Adrenal gland (tissue), 12 donors: ENCODE measurements around the gene CTCFL. TPM values are rescaled to one million over a fixed set of nuclear protein-coding genes. Genes with fewer than 3 reads are reported as not detected.

Experiments
- DNase-seq, 7 donors: peaks; one replicate each; pipeline ENCODE4 v3.0.0-alpha.2; 2019 to 2020
- H3K27ac ChIP-seq, 5 donors: fragments of 200-600 bp; sonication (generic) in 4 of 5; 1 replicate in 3 of 5; 2 replicates in 2 of 5; pipeline versions ENCODE4 v1.5.1 to v1.8.0; 2016 to 2020; ENCODE audit warnings: mild to moderate bottlenecking in 1 of 5
- H3K27me3 ChIP-seq: fragments of 200-600 bp; 2 replicates; pipeline ENCODE4 v1.8.0; 2021
- H3K36me3 ChIP-seq, 2 donors: fragments of 200-600 bp; replicated peaks in 1 of 2; 1 replicate in 1 of 2; 2 replicates in 1 of 2; pipeline versions ENCODE4 v1.5.1 to v1.8.0; 2018 to 2022
- H3K4me1 ChIP-seq, 2 donors: fragments of 200-600 bp; replicated peaks in 1 of 2; 1 replicate in 1 of 2; 2 replicates in 1 of 2; pipeline versions ENCODE4 v1.5.1 to v1.8.0; 2018 to 2021
- H3K4me3 ChIP-seq, 4 donors: fragments of 200-600 bp; sonication (generic) in 3 of 4; one replicate each; pipeline ENCODE4 v1.5.1; 2016 to 2018
- H3K9me3 ChIP-seq, 3 donors: fragments of 200-600 bp; sonication (generic) in 1 of 3; replicated peaks in 1 of 3; 1 replicate in 2 of 3; 2 replicates in 1 of 3; pipeline versions ENCODE4 v1.5.1 to v1.8.0; 2016 to 2021
- POLR2A ChIP-seq, 2 donors: fragments of 450-650 bp; IDR thresholded peaks; one replicate each; pipeline ENCODE4 v1.6.1; 2017; ENCODE audit warnings: antibody characterized with exemption in 2 of 2, mild to moderate bottlenecking in 2 of 2, moderate library complexity in 1 of 2
- WGBS, 4 donors: extraction: QIAGEN DNeasy Blood & Tissue Kit in 2 of 4; methylation state at CpG; one replicate each; pipeline versions ENCODE4 v1.1.5 to v1.1.7; 2013 to 2017; 5-methylcytosine and 5-hydroxymethylcytosine counted together
- intact Hi-C, 2 donors: fragments of 100-400 bp; cut with DNase I; formaldehyde crosslinking; loops; one replicate each; pipeline versions ENCODE4 v1.14.1 to v1.15.0; 2022 to 2023
- polyA plus RNA-seq, 3 donors: library from polyadenylated mRNA; stranded (reverse); fragments of 200-250 nt in 2 of 3; fragments of 350-450 nt in 1 of 3; fragmentation: Illumina TruSeq in 1 of 3; extraction: RNeasy Lipid Tissue Mini Kit (QIAGEN cat#74804) in 1 of 3; gene quantifications; one replicate each; pipeline ENCODE4 v1.2.3, GENCODE V29; 2013 to 2014
- total RNA-seq, 9 donors: library from RNA; depleted of rRNA in 4 of 9; stranded (reverse); fragments of >200 nt in 4 of 9; fragments of 120-200 nt in 1 of 9; fragmentation: NEBNext Ultra II Directional in 1 of 9; extraction: Animal tissue kit (Norgen Biotek cat#: 25700) in 1 of 9; gene quantifications; one replicate each; pipeline versions ENCODE4 v1.1.0 to v1.2.4, GENCODE V29; 2013 to 2023
- TF ChIP-seq, protein P1 (sequence below), 6 experiments: fragments of 450-650 bp in 4 of 6; fragments of 200-600 bp in 2 of 6; sonication (generic) in 1 of 6; IDR thresholded peaks; 1 replicate in 5 of 6; 2 replicates in 1 of 6; pipeline versions ENCODE4 v1.5.1 to v1.8.0; 2016 to 2021; ENCODE audit warnings: antibody characterized with exemption in 6 of 6, mild to moderate bottlenecking in 2 of 6, moderate library complexity in 1 of 6
- donor health status: healthy with polysubstance abuse.
- donor health status: Bipolar disorder and iron deficiency.
- donor health status: DM: yes; HTN: yes; CAD: no.
- donor health status: DM: no; HTN: no; CAD: no.
- donor health status: DM: no; HTN: no; CAD: no.
- donor health status: DM: yes; HTN: yes; CAD: no.

Gene CTCFL
- total and polyA plus RNA-seq, 12 donors = 0.08 to 0.27 (median 0.14) TPM; not detected in 9

GRCh38 chr20:57526087-57526884, 1.3 kb upstream of the CTCFL start:
- 59 to 77% (median 62%) methylated on average over 9 to 17 of the region's 17 CpGs for WGBS, 4 donors
- no peaks in the 10 kb centered on the region for H3K36me3 ChIP-seq

GRCh38 chr20:57525328-57526086, 567 bp upstream of the CTCFL start:
- DNase-seq = no peak
- H3K4me1 ChIP-seq = no peaks in the 10 kb centered on the region
- H3K36me3 ChIP-seq = no peaks in the 10 kb centered on the region
- 43 to 80% (median 50%) methylated on average over 2 to 10 of the region's 10 CpGs for WGBS, 4 donors
- H3K9me3 ChIP-seq = no peaks in the 10 kb centered on the region
- no peaks in the 10 kb centered on the region for H3K27me3 ChIP-seq
- TF ChIP-seq, protein P1, sequence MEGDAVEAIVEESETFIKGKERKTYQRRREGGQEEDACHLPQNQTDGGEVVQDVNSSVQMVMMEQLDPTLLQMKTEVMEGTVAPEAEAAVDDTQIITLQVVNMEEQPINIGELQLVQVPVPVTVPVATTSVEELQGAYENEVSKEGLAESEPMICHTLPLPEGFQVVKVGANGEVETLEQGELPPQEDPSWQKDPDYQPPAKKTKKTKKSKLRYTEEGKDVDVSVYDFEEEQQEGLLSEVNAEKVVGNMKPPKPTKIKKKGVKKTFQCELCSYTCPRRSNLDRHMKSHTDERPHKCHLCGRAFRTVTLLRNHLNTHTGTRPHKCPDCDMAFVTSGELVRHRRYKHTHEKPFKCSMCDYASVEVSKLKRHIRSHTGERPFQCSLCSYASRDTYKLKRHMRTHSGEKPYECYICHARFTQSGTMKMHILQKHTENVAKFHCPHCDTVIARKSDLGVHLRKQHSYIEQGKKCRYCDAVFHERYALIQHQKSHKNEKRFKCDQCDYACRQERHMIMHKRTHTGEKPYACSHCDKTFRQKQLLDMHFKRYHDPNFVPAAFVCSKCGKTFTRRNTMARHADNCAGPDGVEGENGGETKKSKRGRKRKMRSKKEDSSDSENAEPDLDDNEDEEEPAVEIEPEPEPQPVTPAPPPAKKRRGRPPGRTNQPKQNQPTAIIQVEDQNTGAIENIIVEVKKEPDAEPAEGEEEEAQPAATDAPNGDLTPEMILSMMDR (IDR thresholded peaks at IDR 0.05) = no peak
- H3K27ac ChIP-seq = no peak overlapping the region
- H3K4me3 ChIP-seq = no peak overlapping the region
- intact Hi-C loops = loop anchor here in 1 of 2 donors (10.0 kb wide), 1 partner anchor 679 kb away; no protein-coding TSS in a partner anchor

More at GRCh38 chr20:57526087-57526884, 1.3 kb upstream of the CTCFL start:
- intact Hi-C loops = loop anchor here in 1 of 2 donors (10.0 kb wide), 1 partner anchor 679 kb away; no protein-coding TSS in a partner anchor
- Histone ChIP-seq H3K27me3 (no peaks in the 10 kb centered on the region), H3K9me3 (no peaks in the 10 kb centered on the region), H3K4me1 (no peaks in the 10 kb centered on the region), H3K27ac (no peak overlapping the region), H3K4me3 (no peak overlapping the region)
- DNase-seq = no peak
- TF ChIP-seq, protein P1 (IDR thresholded peaks at IDR 0.05) = no peak
- TF ChIP-seq POLR2A (IDR thresholded peaks at IDR 0.05) = no peak

- intact Hi-C loops = loop anchor here (5.0 to 10.0 kb wide), 2 partner anchors 681 to 684 kb away; no protein-coding TSS in a partner anchor
- Histone ChIP-seq H3K36me3 (no peaks in the 10 kb centered on the region), H3K9me3 (no peaks in the 10 kb centered on the region), H3K4me3 (no peak overlapping the region), H3K27me3 (no peaks in the 10 kb centered on the region), H3K4me1 (no peaks in the 10 kb centered on the region), H3K27ac (no peak overlapping the region)
- TF ChIP-seq, protein P1 (IDR thresholded peaks at IDR 0.05) = no peak
- TF ChIP-seq POLR2A (IDR thresholded peaks at IDR 0.05) = no peak
- no peak for DNase-seq
- WGBS, 4 donors = 85 to 92% (median 87%) methylated on average over 11 of the region's 11 CpGs
These were observed 1.2 kb downstream of the CTCFL start for GRCh38 chr20:57523782-57524181.
